HCT116 (cell line): Measurements from ENCODE around the gene C1QTNF12. TPM values are rescaled to one million over a fixed set of nuclear protein-coding genes. Genes with fewer than 3 reads are reported as not detected.

ENCODE experiments used
- ATAC-seq: fragments of 200-7000 bp; cut with Tn5 transposase; 2 replicates; pipeline ENCODE4 v1.9.1; 2020; ENCODE audit warnings: mild to moderate bottlenecking, moderate library complexity
- BruUV-seq: library from RNA; stranded (reverse); fragments of 400-500 nt; replicated peaks from 2 replicates; lab custom pipeline; 2021; lab: Mats Ljungman, UMichigan
- CTCF ChIA-PET: fragments of 300-600 bp; sonication (Branson Sonifier 250); formaldehyde crosslinking; loops from one replicate; lab custom pipeline; 2021; ENCODE audit warnings: antibody characterized with exemption; lab: Charles Lee
- POLR2A ChIA-PET: fragments of 300-600, 350-600 bp; sonication (Branson Sonifier 250); formaldehyde crosslinking; loops from one replicate; lab custom pipeline; 2021; ENCODE audit warnings: antibody characterized with exemption; lab: Charles Lee
- RAD21 ChIA-PET, 2 experiments: fragments of 300-600 bp; sonication (Branson Sonifier 250); formaldehyde crosslinking; loops; one replicate each; lab custom pipeline; 2023; ENCODE audit warnings: low total read pairs in 2 of 2; ENCODE audit not compliant: uncharacterized antibody in 2 of 2, unreplicated experiment in 2 of 2, low non-redundant PET in 1 of 2; lab: Charles Lee
- DNase-seq: peaks from one replicate; pipeline ENCODE4 v3.0.0-alpha.2; 2010; ENCODE audit warnings: low read depth, low spot score
- H2AFZ ChIP-seq: fragments of 200-600 bp; shearing (Covaris generic), sonication (generic); 2 replicates; pipeline ENCODE4 v1.6.1; 2017; ENCODE audit warnings: low read depth, mixed run types, mixed read lengths, antibody characterized with exemption, low read length; ENCODE audit not compliant: poor library complexity, severe bottlenecking
- H3K27ac ChIP-seq: 2 replicates; pipeline ENCODE4 v1.5.1; 2012; ENCODE audit warnings: low read depth, low read length
- H3K27me3 ChIP-seq: fragments of 200-600 bp; sonication (generic); 2 replicates; pipeline ENCODE4 v1.6.1; 2016; ENCODE audit warnings: mixed run types, low read length, mixed read lengths; ENCODE audit not compliant: insufficient read depth
- H3K36me3 ChIP-seq, 2 experiments: fragments of 200-500 bp in 1 of 2; fragments of 200-600 bp in 1 of 2; sonication (Bioruptor generic) in 1 of 2; sonication (generic) in 1 of 2; 2 replicates each; pipeline versions ENCODE4 v1.5.1 to v1.6.1; 2014 to 2016; ENCODE audit warnings: low read length in 2 of 2, inconsistent platforms in 1 of 2, mixed read lengths in 1 of 2, mixed run types in 1 of 2; ENCODE audit not compliant: insufficient read depth in 2 of 2, control insufficient read depth in 1 of 2
- H3K4me1 ChIP-seq, 2 experiments: fragments of 200-600 bp in 1 of 2; sonication (generic) in 1 of 2; 2 replicates each; pipeline versions ENCODE4 v1.5.1 to v1.6.1; 2012 to 2017; ENCODE audit warnings: low read length in 2 of 2, inconsistent platforms in 1 of 2, mild to moderate bottlenecking in 1 of 2, mixed read lengths in 1 of 2, mixed run types in 1 of 2, moderate library complexity in 1 of 2; ENCODE audit not compliant: insufficient read depth in 2 of 2, control insufficient read depth in 1 of 2
- H3K4me2 ChIP-seq: fragments of 200-600 bp; sonication (generic); 2 replicates; pipeline ENCODE4 v1.6.1; 2017; ENCODE audit warnings: mixed run types, low read length, mixed read lengths
- H3K4me3 ChIP-seq, 2 experiments: fragments of 200-600 bp in 1 of 2; sonication (generic) in 1 of 2; replicated peaks in 1 of 2; 2 replicates each; pipeline ENCODE4 v1.5.1; 2011 to 2016; ENCODE audit warnings: low read length in 2 of 2, control low read depth in 1 of 2, low read depth in 1 of 2, mild to moderate bottlenecking in 1 of 2, mixed read lengths in 1 of 2, mixed run types in 1 of 2
- H3K79me2 ChIP-seq: fragments of 200-600 bp; sonication (generic); 2 replicates; pipeline ENCODE4 v1.6.1; 2017; ENCODE audit warnings: mild to moderate bottlenecking, mixed run types, low read length, moderate library complexity, mixed read lengths; ENCODE audit not compliant: insufficient read depth
- H3K9ac ChIP-seq: fragments of 200-600 bp; sonication (generic); 2 replicates; pipeline ENCODE4 v1.6.1; 2016; ENCODE audit warnings: low read length, mixed read lengths
- H3K9me2 ChIP-seq: fragments of 200-600 bp; sonication (generic), shearing (Covaris generic); 2 replicates; pipeline ENCODE4 v1.6.1; 2017; ENCODE audit warnings: mixed run types, mild to moderate bottlenecking, moderate library complexity; ENCODE audit not compliant: insufficient read depth
- H3K9me3 ChIP-seq, 2 experiments: fragments of 200-500 bp in 1 of 2; fragments of 200-600 bp in 1 of 2; sonication (Bioruptor generic) in 1 of 2; sonication (generic) in 1 of 2; 2 replicates each; pipeline ENCODE4 v1.6.1; 2014 to 2017; ENCODE audit warnings: low read length in 2 of 2, mixed read lengths in 2 of 2, inconsistent platforms in 1 of 2, low read depth in 1 of 2, mild to moderate bottlenecking in 1 of 2, mixed run types in 1 of 2, moderate library complexity in 1 of 2; ENCODE audit not compliant: control insufficient read depth in 1 of 2, insufficient read depth in 1 of 2
- H4K20me1 ChIP-seq: fragments of 200-600 bp; sonication (generic), shearing (Covaris generic); 2 replicates; pipeline ENCODE4 v1.6.1; 2017; ENCODE audit warnings: mixed run types, mild to moderate bottlenecking, moderate library complexity; ENCODE audit not compliant: insufficient read depth
- CTCF ChIP-seq, 3 experiments: fragments of 200-600 bp in 1 of 3; sonication (generic) in 1 of 3; IDR thresholded peaks in 2 of 3; conservative IDR thresholded peaks in 1 of 3; 2 replicates each; pipeline ENCODE4 v1.5.1; 2012 to 2017; ENCODE audit warnings: low read depth in 2 of 3, low read length in 2 of 3, antibody characterized with exemption in 1 of 3, borderline replicate concordance in 1 of 3, control low read depth in 1 of 3, mild to moderate bottlenecking in 1 of 3, mixed read lengths in 1 of 3, mixed run types in 1 of 3, moderate library complexity in 1 of 3; ENCODE audit not compliant: insufficient read depth in 1 of 3
- EGR1 ChIP-seq: IDR thresholded peaks from 2 replicates; pipeline ENCODE4 v1.6.1; 2012; ENCODE audit warnings: low read depth
- ELF1 ChIP-seq: IDR thresholded peaks from 2 replicates; pipeline ENCODE4 v1.6.1; 2012; ENCODE audit warnings: low read depth, borderline replicate concordance
- JUND ChIP-seq: IDR thresholded peaks from 2 replicates; pipeline ENCODE4 v1.6.1; 2012
- MAX ChIP-seq: IDR thresholded peaks from 2 replicates; pipeline ENCODE4 v1.6.1; 2012
- POLR2AphosphoS5 ChIP-seq: IDR thresholded peaks from 2 replicates; pipeline ENCODE4 v1.6.1; 2011; ENCODE audit warnings: mild to moderate bottlenecking, low read depth, low read length, moderate library complexity
- RAD21 ChIP-seq: IDR thresholded peaks from 2 replicates; pipeline ENCODE4 v1.6.1; 2012; ENCODE audit warnings: low read depth, mild to moderate bottlenecking
- REST ChIP-seq: IDR thresholded peaks from 2 replicates; pipeline ENCODE4 v1.6.1; 2012; ENCODE audit warnings: low read depth
- SIN3A ChIP-seq: IDR thresholded peaks from 2 replicates; pipeline ENCODE4 v1.6.1; 2012; ENCODE audit warnings: low read depth
- TCF7L2 ChIP-seq: IDR thresholded peaks from 2 replicates; pipeline ENCODE4 v1.7.0; 2011; ENCODE audit warnings: borderline replicate concordance, inconsistent platforms; ENCODE audit not compliant: insufficient read depth, insufficient read length; ENCODE audit errors: extremely low read depth
- ZBTB33 ChIP-seq: IDR thresholded peaks from 2 replicates; pipeline ENCODE4 v1.6.1; 2011; ENCODE audit warnings: mild to moderate bottlenecking, low read length, moderate library complexity; ENCODE audit not compliant: insufficient replicate concordance; ENCODE audit errors: extremely low read depth
- ZFX ChIP-seq: fragments of 450-650 bp; IDR thresholded peaks from 2 replicates; pipeline ENCODE4 v1.6.1; 2017
- ZNF274 ChIP-seq: fragments of 200-500 bp; sonication (Bioruptor generic); IDR thresholded peaks from 2 replicates; pipeline ENCODE4 v1.6.1; 2014; ENCODE audit warnings: mild to moderate bottlenecking, low read depth, low read length, inconsistent platforms
- intact Hi-C: fragments of 100-400 bp; cut with micrococcal nuclease; formaldehyde crosslinking; loops from 2 replicates; pipeline ENCODE4 v1.10.0; 2022
- total RNA-seq: library from RNA; stranded (reverse); gene quantifications from one replicate; pipeline ENCODE4 v1.2.1, GENCODE V29; 2021; ENCODE audit not compliant: unreplicated experiment

C1QTNF12 gene
- total RNA-seq, 1 experiment from 2014 or later = 6.9 TPM

- TF ChIP-seq REST = no peak
- TF ChIP-seq SIN3A = no peak
- TF ChIP-seq JUND = no peak
- TF ChIP-seq ELF1 = no peak
Observed at GRCh38 chr1:1228187-1228586, 18.3 kb downstream of the C1QTNF12 start (continued).

GRCh38 chr1:1227386-1227785, 19.1 kb downstream of the C1QTNF12 start:
- no peaks in the 10 kb centered on the region for H3K9me2 ChIP-seq
- intact Hi-C loops = no loop called here
- DNase-seq (no peak), ATAC-seq (no peak)
- no peaks in the 10 kb centered on the region for H3K27me3 ChIP-seq
- no peaks in the 10 kb centered on the region for H4K20me1 ChIP-seq
- H3K9me3 ChIP-seq = no peaks in the 10 kb centered on the region
- H2AFZ ChIP-seq = no peak overlapping the region
- H3K79me2 ChIP-seq = peaks cover 82% of the 10 kb centered on the region
- H3K4me3 ChIP-seq = no peak overlapping the region
- TF ChIP-seq SIN3A (no peak), EGR1 (no peak), ZBTB33 (no peak), TCF7L2 (no peak), MAX (no peak), RAD21 (no peak), ZNF274 (no peak), CTCF (IDR thresholded peaks at IDR 0.05 in 2 of 3, conservative IDR thresholded peaks at IDR 0.05 in 1 of 3; ENCODE audit: borderline replicate concordance in 1 of 3, insufficient read depth in 1 of 3, low read depth in 2 of 3, low read length in 2 of 3) (no peak), POLR2AphosphoS5 (no peak), ZFX (no peak)
- peaks cover 3 to 11% of the 10 kb centered on the region in 2 experiments; a peak in 1 of 4 replicates for H3K4me1 ChIP-seq
- ChIA-PET CTCF (no interaction called here), RAD21 (no interaction called here), POLR2A (no interaction called here)
- peaks cover 19 to 30% of the 10 kb centered on the region in 2 experiments for H3K36me3 ChIP-seq
- no peak overlapping the region for H3K4me2 ChIP-seq
- no TSS peak for BruUV-seq
- no peak overlapping the region for H3K9ac ChIP-seq
- H3K27ac ChIP-seq = peak overlapping the region; percentile 18; the same call in 1 of the 2 replicates
